Measurements from ENCODE around the gene RELL2. TPM values are rescaled to one million over a fixed set of nuclear protein-coding genes. Genes with fewer than 3 reads are reported as not detected.

RELL2 gene
- total RNA-seq, 4 donors from 2014 or later: 0.16 to 1.1 TPM; not detected in 2

- Histone ChIP-seq H3K4me1 (peaks cover 0 to 3% of the 10 kb centered on the region in 2 donors), H3K4me3 (no peak overlapping the region), H3K27me3 (no peaks in the 10 kb centered on the region), H3K36me3 (peaks cover 0 to 69% of the 10 kb centered on the region in 2 donors), H3K9me3 (no peaks in the 10 kb centered on the region), H3K27ac (no peak overlapping the region)
- in situ Hi-C loops (cut with MboI; ENCODE audit: low sequenced_read_pairs in 4 of 4): loop anchor here in 2 of 4 donors (5.0 kb wide), 1 partner anchor 36 kb away; no protein-coding TSS in a partner anchor
- TF ChIP-seq POLR2A (IDR thresholded peaks at IDR 0.05): no peak
- no peak for TF ChIP-seq CTCF (IDR thresholded peaks at IDR 0.05 in 4 of 5, conservative IDR thresholded peaks at IDR 0.05 in 1 of 5)
- intact Hi-C loops (cut with DNase I; ENCODE audit: low total_unique reads): no loop called here
- DNase-seq: no peak
- no peak for ATAC-seq
These were observed 13.2 kb upstream of the RELL2 start for GRCh38 chr5:141623611-141624010.

GRCh38 chr5:141628175-141628788 is 8.5 kb upstream of the RELL2 start:
- Histone ChIP-seq H3K9me3 (no peaks in the 10 kb centered on the region), H3K27ac (no peak overlapping the region), H3K4me1 (peaks cover 0 to 10% of the 10 kb centered on the region in 2 donors), H3K4me3 (no peak overlapping the region), H3K27me3 (no peaks in the 10 kb centered on the region), H3K36me3 (peaks cover 0 to 70% of the 10 kb centered on the region in 2 donors)
- in situ Hi-C loops (cut with MboI; ENCODE audit: low sequenced_read_pairs in 4 of 4) (no loop called here), intact Hi-C loops (cut with DNase I; ENCODE audit: low total_unique reads) (no loop called here)
- no peak for ATAC-seq
- TF ChIP-seq POLR2A (IDR thresholded peaks at IDR 0.05): no peak
- TF ChIP-seq CTCF (IDR thresholded peaks at IDR 0.05 in 4 of 5, conservative IDR thresholded peaks at IDR 0.05 in 1 of 5): no peak
- DNase-seq: no peak

DNA sequence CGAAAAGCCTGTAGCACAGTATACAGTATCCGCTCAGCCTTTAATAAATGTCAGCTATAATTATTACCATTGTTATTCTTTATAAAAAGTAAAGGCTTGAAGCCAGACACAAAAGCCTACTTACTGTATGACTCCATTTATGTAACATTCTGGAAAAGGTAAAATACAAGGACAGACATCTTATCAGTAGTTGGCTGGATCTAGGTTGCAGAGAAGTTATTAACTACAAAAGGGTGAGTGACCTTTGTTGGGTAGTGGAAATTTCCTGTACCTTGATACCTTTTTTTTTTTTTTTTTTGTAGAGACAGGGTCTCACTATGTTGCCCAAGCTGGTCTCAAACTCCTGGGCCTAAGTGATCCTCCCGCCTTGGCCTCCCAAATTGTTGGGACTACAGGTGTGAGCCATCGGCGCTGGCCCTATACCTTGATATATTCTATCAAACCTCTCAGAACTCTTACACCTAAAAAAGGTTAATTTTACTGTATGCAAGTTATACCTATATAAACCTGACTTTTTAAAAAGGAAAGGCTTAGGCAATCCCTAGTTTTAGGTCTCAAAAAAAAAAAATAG is 6.1 kb upstream of the RELL2 start:
- Histone ChIP-seq H3K27ac (no peak overlapping the region), H3K4me1 (peaks cover 8 to 16% of the 10 kb centered on the region in 2 donors), H3K36me3 (peaks cover 0 to 51% of the 10 kb centered on the region in 2 donors), H3K4me3 (no peak overlapping the region), H3K9me3 (no peaks in the 10 kb centered on the region), H3K27me3 (no peaks in the 10 kb centered on the region)
- TF ChIP-seq CTCF (IDR thresholded peaks at IDR 0.05 in 4 of 5, conservative IDR thresholded peaks at IDR 0.05 in 1 of 5) (no peak), POLR2A (IDR thresholded peaks at IDR 0.05) (no peak)
- in situ Hi-C loops (cut with MboI; ENCODE audit: low sequenced_read_pairs in 4 of 4): loop anchor here in 1 of 4 donors (5.0 kb wide), 1 partner anchor 43 kb away; no protein-coding TSS in a partner anchor
- intact Hi-C loops (cut with DNase I; ENCODE audit: low total_unique reads): loop anchor here (5.0 kb wide), 1 partner anchor 38 kb away; no protein-coding TSS in a partner anchor
- DNase-seq (no peak), ATAC-seq (no peak)

DNA sequence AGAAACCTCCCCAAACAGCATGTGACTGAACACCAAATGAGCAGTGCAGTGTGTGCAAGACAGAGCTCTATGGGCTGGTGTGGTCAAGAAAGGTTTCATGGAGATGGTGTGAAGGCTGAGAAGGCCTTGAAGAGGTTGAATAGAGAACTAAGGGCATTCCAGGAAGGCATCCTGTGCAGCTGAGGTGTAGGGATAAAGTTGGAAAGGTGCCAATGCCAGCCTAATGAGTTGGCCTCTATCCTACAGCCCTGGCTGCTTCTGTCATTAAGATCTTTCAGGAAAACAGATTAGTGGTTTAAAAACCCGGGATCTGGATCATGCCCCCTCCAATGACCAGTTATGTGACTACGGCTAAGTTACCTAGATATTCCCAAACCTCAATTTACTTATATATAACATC is 4.1 kb upstream of the RELL2 start:
- Histone ChIP-seq H3K9me3 (no peaks in the 10 kb centered on the region), H3K4me3 (no peak overlapping the region), H3K27me3 (peaks cover under 1 to 4% (median 3%) of the 10 kb centered on the region in 3 donors), H3K27ac (no peak overlapping the region), H3K36me3 (peaks cover 0 to 32% of the 10 kb centered on the region in 2 donors), H3K4me1 (peaks cover 18 to 24% of the 10 kb centered on the region in 2 donors)
- TF ChIP-seq CTCF (IDR thresholded peaks at IDR 0.05 in 4 of 5, conservative IDR thresholded peaks at IDR 0.05 in 1 of 5) (no peak), POLR2A (IDR thresholded peaks at IDR 0.05) (no peak)
- in situ Hi-C loops (cut with MboI; ENCODE audit: low sequenced_read_pairs in 4 of 4) (loop anchor here in 1 of 4 donors (5.0 kb wide), 1 partner anchor 45 kb away; no protein-coding TSS in a partner anchor), intact Hi-C loops (cut with DNase I; ENCODE audit: low total_unique reads) (loop anchor here (5.0 kb wide), 1 partner anchor 40 kb away; no protein-coding TSS in a partner anchor)
- DNase-seq (no peak), ATAC-seq (no peak)
